HepG2 (cell line): ENCODE results near the gene TUBB. TPM values are rescaled to one million over a fixed set of nuclear protein-coding genes. Genes with fewer than 3 reads are reported as not detected.

ENCODE experiments used
- CEBPG ChIP-seq: IDR thresholded peaks from 2 replicates; pipeline ENCODE4 v1.6.1; 2016
- EHMT2 ChIP-seq: fragments of 200-600 bp; sonication (generic); IDR thresholded peaks from 2 replicates; pipeline ENCODE4 v1.7.0; 2017; ENCODE audit warnings: antibody characterized with exemption, low read depth, low read length, borderline replicate concordance
- FOSL1 ChIP-seq: sonication (generic); formaldehyde crosslinking; IDR thresholded peaks from 2 replicates; pipeline ENCODE4 v1.9.0; 2021; ENCODE audit warnings: missing genetic modification reagents, borderline replicate concordance
- HOXA5 ChIP-seq: sonication (generic); formaldehyde crosslinking; IDR thresholded peaks from 2 replicates; pipeline ENCODE4 v1.4.0; 2020; ENCODE audit warnings: missing genetic modification reagents
- IKZF4 ChIP-seq: sonication (generic); formaldehyde crosslinking; IDR thresholded peaks from 2 replicates; pipeline ENCODE4 v1.5.1; 2020; ENCODE audit warnings: borderline replicate concordance, mild to moderate bottlenecking, low read depth, missing genetic modification reagents; ENCODE audit errors: not compliant biosample characterization
- ISL2 ChIP-seq: sonication (generic); formaldehyde crosslinking; IDR thresholded peaks from 2 replicates; pipeline ENCODE4 v1.5.0; 2020; ENCODE audit warnings: missing genetic modification reagents
- KMT2B ChIP-seq: IDR thresholded peaks from 2 replicates; pipeline ENCODE4 v1.6.1; 2016; ENCODE audit warnings: missing genetic modification reagents, missing compliant biosample characterization
- NONO ChIP-seq, 2 experiments: fragments of 450-650 bp in 1 of 2; sonication (generic) in 1 of 2; formaldehyde crosslinking in 1 of 2; IDR thresholded peaks in 1 of 2; conservative IDR thresholded peaks in 1 of 2; 2 replicates each; pipeline versions ENCODE4 v1.6.1 to v1.8.0; 2017 to 2022; ENCODE audit warnings: mild to moderate bottlenecking in 1 of 2, missing genetic modification reagents in 1 of 2, moderate library complexity in 1 of 2
- NR2F2 ChIP-seq: IDR thresholded peaks from 2 replicates; pipeline ENCODE4 v1.6.1; 2012; ENCODE audit warnings: low read depth, inconsistent platforms, borderline replicate concordance
- NR3C1 ChIP-seq: sonication (generic); formaldehyde crosslinking; IDR thresholded peaks from 2 replicates; pipeline ENCODE4 v1.4.0; 2020; ENCODE audit warnings: missing genetic modification reagents
- PLSCR1 ChIP-seq: sonication (generic); formaldehyde crosslinking; IDR thresholded peaks from 2 replicates; pipeline ENCODE4 v1.5.0; 2020; ENCODE audit warnings: missing genetic modification reagents, mild to moderate bottlenecking, borderline replicate concordance
- POLR2AphosphoS5 ChIP-seq: IDR thresholded peaks from 2 replicates; pipeline ENCODE4 v1.6.1; 2012; ENCODE audit warnings: low read depth, low read length
- RORA ChIP-seq: sonication (generic); formaldehyde crosslinking; IDR thresholded peaks from 2 replicates; pipeline ENCODE4 v1.5.0; 2020; ENCODE audit warnings: mild to moderate bottlenecking, missing genetic modification reagents, moderate library complexity
- SMAD3 ChIP-seq: sonication (generic); formaldehyde crosslinking; IDR thresholded peaks from 2 replicates; pipeline ENCODE4 v1.4.0; 2020; ENCODE audit warnings: missing genetic modification reagents
- WIZ ChIP-seq: sonication (generic); formaldehyde crosslinking; IDR thresholded peaks from 2 replicates; pipeline ENCODE4 v1.5.1; 2020; ENCODE audit warnings: mild to moderate bottlenecking, missing genetic modification reagents
- ZKSCAN1 ChIP-seq: fragments of 150-350 bp; IDR thresholded peaks from 2 replicates; pipeline ENCODE4 v1.6.1; 2014; ENCODE audit warnings: low read length
- ZNF20 ChIP-seq: sonication (generic); formaldehyde crosslinking; IDR thresholded peaks from 2 replicates; pipeline ENCODE4 v1.4.0; 2020; ENCODE audit warnings: mild to moderate bottlenecking, moderate library complexity, missing genetic modification reagents
- ZNF224 ChIP-seq: sonication (generic); formaldehyde crosslinking; IDR thresholded peaks from 2 replicates; pipeline ENCODE4 v1.5.0; 2020; ENCODE audit warnings: mild to moderate bottlenecking, missing genetic modification reagents
- ZNF263 ChIP-seq: sonication (generic); formaldehyde crosslinking; IDR thresholded peaks from 2 replicates; pipeline ENCODE4 v1.4.0; 2020; ENCODE audit warnings: missing genetic modification reagents
- ZNF33A ChIP-seq: sonication (generic); formaldehyde crosslinking; IDR thresholded peaks from 2 replicates; pipeline ENCODE4 v1.5.1; 2020; ENCODE audit warnings: missing genetic modification reagents, mild to moderate bottlenecking, moderate library complexity, borderline replicate concordance
- ZNF563 ChIP-seq: sonication (generic); formaldehyde crosslinking; IDR thresholded peaks from 2 replicates; pipeline ENCODE4 v1.8.0; 2022; ENCODE audit warnings: mild to moderate bottlenecking, moderate library complexity, missing genetic modification reagents
- ZNF564 ChIP-seq: sonication (generic); formaldehyde crosslinking; IDR thresholded peaks from 2 replicates; pipeline ENCODE4 v1.8.1; 2023; ENCODE audit warnings: mild to moderate bottlenecking, missing genetic modification reagents
- ZNF577 ChIP-seq: sonication (generic); formaldehyde crosslinking; IDR thresholded peaks from 2 replicates; pipeline ENCODE4 v1.4.0; 2020; ENCODE audit warnings: mild to moderate bottlenecking, low read depth, missing genetic modification reagents, borderline replicate concordance
- ZNF746 ChIP-seq: sonication (generic); formaldehyde crosslinking; IDR thresholded peaks from 2 replicates; pipeline ENCODE4 v1.8.0; 2022; ENCODE audit warnings: mild to moderate bottlenecking, missing genetic modification reagents
- ZNF768 ChIP-seq: sonication (generic); formaldehyde crosslinking; IDR thresholded peaks from 2 replicates; pipeline ENCODE4 v1.4.0; 2020; ENCODE audit warnings: missing genetic modification reagents
- ZNF776 ChIP-seq: sonication (generic); formaldehyde crosslinking; IDR thresholded peaks from 2 replicates; pipeline ENCODE4 v1.4.0; 2020; ENCODE audit warnings: mild to moderate bottlenecking, missing genetic modification reagents
- ZSCAN31 ChIP-seq: sonication (generic); formaldehyde crosslinking; IDR thresholded peaks from 2 replicates; pipeline ENCODE4 v1.5.0; 2020; ENCODE audit warnings: low read depth, mild to moderate bottlenecking, missing genetic modification reagents
- polyA plus RNA-seq, 8 experiments: library from polyadenylated mRNA; depleted of rRNA in 3 of 8; stranded (reverse) in 7 of 8; unstranded in 1 of 8; fragments of >200 nt; fragmentation: Illumina TruSeq in 4 of 8; extraction: Trizol in 4 of 8; gene quantifications; 2 replicates each; pipeline versions ENCODE4 v1.2.1 to v1.2.3, GENCODE V29; 2011 to 2016; ENCODE audit warnings: low read depth in 4 of 8, missing spikeins in 1 of 8, mixed read lengths in 1 of 8; ENCODE audit not compliant: insufficient read depth in 1 of 8
- total RNA-seq, 5 experiments: library from RNA; depleted of rRNA; stranded (reverse); fragments of >200 nt; fragmentation: Illumina TruSeq; extraction: Trizol; gene quantifications; 2 replicates each; pipeline ENCODE4 v1.2.3, GENCODE V29; 2016; ENCODE audit warnings: low read depth in 1 of 5
- TF ChIP-seq, protein P1 (sequence below): sonication (generic); formaldehyde crosslinking; IDR thresholded peaks from 2 replicates; pipeline ENCODE4 v1.4.0; 2020; ENCODE audit warnings: missing genetic modification reagents

The TUBB gene
- total and polyA plus RNA-seq, 2 of the 13 experiments (the other 11 are each of a cell fraction or from before 2014, with no cell fraction given): 911 to 1,163 TPM

GRCh38 chr6:30769088-30769852, 49.1 kb downstream of the TUBB start (continued):
- TF ChIP-seq NR2F2: peak; percentile 42; the same call in 1 of the 2 replicates
- no peak for TF ChIP-seq ZKSCAN1
- TF ChIP-seq NONO (IDR thresholded peaks at IDR 0.05): no peak
- TF ChIP-seq NONO (CRISPR knock-in tag; conservative IDR thresholded peaks at IDR 0.05): peak; percentile 71
- no peak; the same call in 1 of the 2 replicates for TF ChIP-seq ZSCAN31
- TF ChIP-seq ZNF33A (CRISPR knock-in tag): no peak
- TF ChIP-seq ZNF564 (CRISPR knock-in tag): 0 out of 2 replicates have a peak, but pooled peaks have one; percentile 31
- TF ChIP-seq PLSCR1 (CRISPR knock-in tag): no peak
- TF ChIP-seq ZNF563 (CRISPR knock-in tag): peak; percentile 90
- peak; percentile 80 for TF ChIP-seq ZNF263 (CRISPR knock-in tag)
- TF ChIP-seq ZNF20 (CRISPR knock-in tag): no peak
- TF ChIP-seq ZNF768 (CRISPR knock-in tag): peak; percentile 59; the same call in 1 of the 2 replicates
- TF ChIP-seq NR3C1 (CRISPR knock-in tag): no peak
- TF ChIP-seq RORA: no peak
- TF ChIP-seq HOXA5 (CRISPR knock-in tag): peak; percentile 80
- no peak for TF ChIP-seq EHMT2
- TF ChIP-seq, protein P1, sequence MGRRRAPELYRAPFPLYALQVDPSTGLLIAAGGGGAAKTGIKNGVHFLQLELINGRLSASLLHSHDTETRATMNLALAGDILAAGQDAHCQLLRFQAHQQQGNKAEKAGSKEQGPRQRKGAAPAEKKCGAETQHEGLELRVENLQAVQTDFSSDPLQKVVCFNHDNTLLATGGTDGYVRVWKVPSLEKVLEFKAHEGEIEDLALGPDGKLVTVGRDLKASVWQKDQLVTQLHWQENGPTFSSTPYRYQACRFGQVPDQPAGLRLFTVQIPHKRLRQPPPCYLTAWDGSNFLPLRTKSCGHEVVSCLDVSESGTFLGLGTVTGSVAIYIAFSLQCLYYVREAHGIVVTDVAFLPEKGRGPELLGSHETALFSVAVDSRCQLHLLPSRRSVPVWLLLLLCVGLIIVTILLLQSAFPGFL: no peak
- peak; percentile 99 for TF ChIP-seq FOSL1 (CRISPR knock-in tag)
- TF ChIP-seq WIZ: no peak
- TF ChIP-seq ZNF224: 0 out of 2 replicates have a peak, but pooled peaks have one; percentile 24
- TF ChIP-seq IKZF4: peak; percentile 23
- no peak for TF ChIP-seq ZNF577
- peak; percentile 96 for TF ChIP-seq ZNF746 (CRISPR knock-in tag)
- peak; percentile 28 for TF ChIP-seq KMT2B (CRISPR knock-in tag)
- TF ChIP-seq SMAD3: peak; percentile 85; the same call in 1 of the 2 replicates
- TF ChIP-seq CEBPG (CRISPR knock-in tag): peak; percentile 39
- peak; percentile 90 for TF ChIP-seq POLR2AphosphoS5
- TF ChIP-seq ISL2 (CRISPR knock-in tag): peak; percentile 56
- TF ChIP-seq ZNF776: no peak
